Prostate gland (tissue), 2 donors: Measurements from ENCODE around the gene TRPC4. TPM values are rescaled to one million over a fixed set of nuclear protein-coding genes. Genes with fewer than 3 reads are reported as not detected.

Source experiments
- DNase-seq: peaks from one replicate; pipeline ENCODE4 v3.0.0-alpha.2; 2019; ENCODE audit warnings: low spot score
- H3K27ac ChIP-seq, 2 donors: fragments of 200-600 bp; sonication (generic); 2 replicates each; pipeline ENCODE4 v1.5.1; 2017 to 2019
- H3K27me3 ChIP-seq: fragments of 200-600 bp; sonication (generic); replicated peaks from 2 replicates; pipeline ENCODE4 v1.5.1; 2019; ENCODE audit not compliant: insufficient read depth
- H3K36me3 ChIP-seq, 2 donors: fragments of 200-600 bp; sonication (generic); 1 replicate in 1 of 2; 2 replicates in 1 of 2; pipeline versions ENCODE4 v1.5.1 to v1.8.1; 2017 to 2019
- H3K4me1 ChIP-seq: fragments of 200-600 bp; sonication (generic); replicated peaks from 2 replicates; pipeline ENCODE4 v1.5.1; 2019
- H3K4me3 ChIP-seq, 2 donors: fragments of 200-600 bp; sonication (generic); 2 replicates each; pipeline ENCODE4 v1.5.1; 2017 to 2019
- H3K9me3 ChIP-seq: fragments of 200-600 bp; sonication (generic); 2 replicates; pipeline ENCODE4 v1.5.1; 2017
- CTCF ChIP-seq, 4 experiments: fragments of 200-600 bp in 2 of 4; fragments of 450-650 bp in 2 of 4; sonication (generic) in 2 of 4; IDR thresholded peaks; 1 replicate in 3 of 4; 2 replicates in 1 of 4; pipeline ENCODE4 v1.5.1; 2016 to 2019; ENCODE audit warnings: antibody characterized with exemption in 4 of 4, mild to moderate bottlenecking in 2 of 4, moderate library complexity in 2 of 4
- POLR2A ChIP-seq: fragments of 450-650 bp; IDR thresholded peaks from one replicate; pipeline ENCODE4 v1.6.1; 2016; ENCODE audit warnings: antibody characterized with exemption, mild to moderate bottlenecking
- POLR2AphosphoS5 ChIP-seq: sonication (generic); formaldehyde crosslinking; IDR thresholded peaks from one replicate; pipeline ENCODE4 v1.6.1; 2017; ENCODE audit warnings: antibody characterized with exemption
- WGBS: methylation state at CpG from one replicate; pipeline ENCODE4 v1.1.5; 2018; 5-methylcytosine and 5-hydroxymethylcytosine counted together
- intact Hi-C: fragments of 100-400 bp; cut with DNase I; formaldehyde crosslinking; loops from one replicate; pipeline ENCODE4 v1.14.2; 2022
- small RNA-seq, 2 donors: library from RNA; depleted of rRNA; stranded (forward); fragments of <200 nt; gene quantifications; one replicate each; pipeline ENCODE3, GENCODE V24; 2016
- total RNA-seq, 2 donors: library from RNA; depleted of rRNA; stranded (reverse); fragments of >200 nt; gene quantifications; one replicate each; pipeline ENCODE4 v1.1.0, GENCODE V29; 2016

Gene TRPC4
- total RNA-seq, 2 donors from 2014 or later = 2.4 to 4.0 TPM

- WGBS = 84% methylated on average over 2 of the region's 2 CpGs
Measured at GRCh38 chr13:37587236-37587635, 282.3 kb downstream of the TRPC4 start.

More at GRCh38 chr13:37587236-37587635, 282.3 kb downstream of the TRPC4 start:
- intact Hi-C loops = no loop called here
- Histone ChIP-seq H3K4me3 (no peak overlapping the region), H3K9me3 (no peaks in the 10 kb centered on the region), H3K36me3 (no peaks in the 10 kb centered on the region), H3K27me3 (no peaks in the 10 kb centered on the region), H3K27ac (no peak overlapping the region), H3K4me1 (no peaks in the 10 kb centered on the region)
- TF ChIP-seq CTCF (IDR thresholded peaks at IDR 0.05) = no peak
- TF ChIP-seq POLR2A = no peak
- TF ChIP-seq POLR2AphosphoS5 = no peak
- DNase-seq = no peak

Small RNA genes lying within 50 kb of the gene (small RNA-seq; reads per million reads assigned to genes)
- gene RNA5SP26 = 0 reads per million in 2 donors
